ENCODE data around the gene AAGAB. TPM values are rescaled to one million over a fixed set of nuclear protein-coding genes. Genes with fewer than 3 reads are reported as not detected.
A peak's percentile ranks its signal among the peaks of the same experiment; 100 is the strongest.

AAGAB gene
- total RNA-seq, 2 experiments from 2014 or later = 14.2 to 15.6 TPM

GRCh38 chr15:67253549-67254237, 768 bp downstream of the AAGAB start:
- DNase-seq = peak in 1 of 14 experiments; percentile 10
- no peak for ATAC-seq (ENCODE audit: poor library complexity)
- H3K4me3 Mint-ChIP-seq = peak overlapping the region; percentile 97
- no peak for TF ChIP-seq CTCF (IDR thresholded peaks at IDR 0.05)
- no peaks in the 10 kb centered on the region for H3K9me3 Mint-ChIP-seq
- no peaks in the 10 kb centered on the region for H3K36me3 ChIP-seq (ENCODE audit: insufficient read depth, low read length)
- ChIA-PET POLR2A (interaction anchor here (0.9 to 1.8 kb wide), 7 partner anchors 13 to 187 kb away, joined by 3 to 13 read pairs (median 4); no protein-coding TSS in a partner anchor), CTCF (interaction anchor here (0.6 to 2.2 kb wide), 4 partner anchors 13 to 307 kb away, joined by 3 to 12 read pairs (median 3); no protein-coding TSS in a partner anchor)
- peak overlapping the region; percentile 72 to 82 for H3K27ac ChIP-seq (ENCODE audit: low read depth in 1 of 2, low read length in 2 of 2)
- H3K4me1 Mint-ChIP-seq (ENCODE audit: low read depth) = peaks cover 46% of the 10 kb centered on the region
- H3K4me3 ChIP-seq (ENCODE audit: low read length) = peak overlapping the region; percentile 96
- H3K4me1 ChIP-seq (ENCODE audit: insufficient read depth, low read length) = peaks cover 17% of the 10 kb centered on the region
- H3K27me3 Mint-ChIP-seq = no peaks in the 10 kb centered on the region
- H3K27me3 ChIP-seq (ENCODE audit: control insufficient read depth in 1 of 2, insufficient read depth in 2 of 2, low read length in 2 of 2) = no peaks in the 10 kb centered on the region
- H3K27ac Mint-ChIP-seq = peak overlapping the region; percentile 91
- intact Hi-C loops (cut with DNase I, micrococcal nuclease) = loop anchor here (2.0 to 10.0 kb wide), 5 partner anchors 13 to 974 kb away; partner anchors contain the start of genes SMAD3 (in 2 of the 2), CLN6 (in 1 of the 2), MAP2K5 (in 1 of the 2) and PIAS1 (in 1 of the 2)
- peaks cover 18% of the 10 kb centered on the region for H3K36me3 Mint-ChIP-seq (ENCODE audit: low read depth)
- H3K9me3 ChIP-seq (ENCODE audit: control insufficient read depth in 1 of 2, insufficient read depth in 1 of 2, low read length in 2 of 2) = no peaks in the 10 kb centered on the region

DNA sequence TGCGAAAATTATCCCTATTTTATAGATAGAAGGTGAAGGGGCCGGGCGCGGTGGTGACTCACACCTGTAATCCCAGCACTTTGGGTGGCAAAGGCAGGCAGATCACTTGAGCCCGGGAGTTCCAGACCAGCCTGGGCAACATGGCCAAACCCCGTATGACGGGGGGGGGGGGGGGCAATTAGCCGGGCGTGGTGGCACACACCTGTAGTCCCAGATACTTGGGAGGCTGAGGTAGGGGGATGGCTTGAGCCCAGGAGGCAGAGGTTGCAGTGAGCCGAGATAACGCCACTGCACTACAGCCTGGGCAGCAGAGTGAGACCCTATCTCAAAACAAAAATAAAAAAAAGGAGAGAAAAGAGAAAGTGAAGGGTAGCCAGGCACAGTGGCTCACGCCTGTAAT, 1.4 kb downstream of the AAGAB start:
- no peak overlapping the region for H3K27ac ChIP-seq (ENCODE audit: low read depth in 1 of 2, low read length in 2 of 2)
- H3K36me3 Mint-ChIP-seq (ENCODE audit: low read depth) = peaks cover 20% of the 10 kb centered on the region
- ChIA-PET POLR2A (no interaction called here), CTCF (interaction anchor here (1.5 to 2.2 kb wide), 2 partner anchors 12 to 306 kb away, joined by 3 to 12 read pairs; no protein-coding TSS in a partner anchor)
- H3K9me3 Mint-ChIP-seq = no peaks in the 10 kb centered on the region
- H3K27me3 ChIP-seq (ENCODE audit: control insufficient read depth in 1 of 2, insufficient read depth in 2 of 2, low read length in 2 of 2) = no peaks in the 10 kb centered on the region
- no peak for DNase-seq
- H3K27me3 Mint-ChIP-seq = no peaks in the 10 kb centered on the region
- H3K4me3 ChIP-seq (ENCODE audit: low read length) = no peak overlapping the region
- no peaks in the 10 kb centered on the region for H3K9me3 ChIP-seq (ENCODE audit: control insufficient read depth in 1 of 2, insufficient read depth in 1 of 2, low read length in 2 of 2)
- ATAC-seq (ENCODE audit: poor library complexity) = no peak
- H3K4me3 Mint-ChIP-seq = peak overlapping the region; percentile 97
- intact Hi-C loops (cut with DNase I, micrococcal nuclease) = loop anchor here (5.0 to 10.0 kb wide), 4 partner anchors 188 to 974 kb away; partner anchors contain the start of genes SMAD3 (in 2 of the 2), CLN6 (in 1 of the 2), MAP2K5 (in 1 of the 2) and PIAS1 (in 1 of the 2)
- peaks cover 17% of the 10 kb centered on the region for H3K4me1 ChIP-seq (ENCODE audit: insufficient read depth, low read length)
- H3K27ac Mint-ChIP-seq = peak overlapping the region; percentile 91
- peaks cover 52% of the 10 kb centered on the region for H3K4me1 Mint-ChIP-seq (ENCODE audit: low read depth)
- H3K36me3 ChIP-seq (ENCODE audit: insufficient read depth, low read length) = no peaks in the 10 kb centered on the region
- no peak for TF ChIP-seq CTCF (IDR thresholded peaks at IDR 0.05)

DNA sequence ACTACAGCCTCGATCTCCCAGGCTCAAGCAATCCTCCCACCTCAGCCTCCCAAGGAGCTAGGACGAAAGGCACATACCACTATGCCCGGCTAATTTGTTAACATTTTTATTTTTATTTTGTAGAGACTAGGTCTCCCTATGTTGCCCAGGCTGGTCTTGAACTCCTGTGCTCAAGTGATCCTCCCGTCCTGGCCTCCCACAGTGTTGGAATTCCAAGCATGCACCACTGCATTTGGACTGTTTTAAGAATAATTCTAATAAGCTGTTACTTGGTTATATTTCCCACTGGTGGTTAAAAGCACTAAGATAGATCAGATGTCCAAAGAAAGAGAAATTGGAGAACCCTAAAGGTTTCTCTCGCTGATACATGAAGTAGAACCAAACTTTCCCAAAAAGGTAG, 3.1 kb downstream of the AAGAB start:
- no peak for DNase-seq
- H3K4me1 Mint-ChIP-seq (ENCODE audit: low read depth) = peaks cover 60% of the 10 kb centered on the region
- H3K36me3 ChIP-seq (ENCODE audit: insufficient read depth, low read length) = peaks cover 2% of the 10 kb centered on the region
- ChIA-PET POLR2A (interaction anchor here (0.7 kb wide), 1 partner anchor 84 kb away, joined by 3 read pairs; no protein-coding TSS in a partner anchor), CTCF (no interaction called here)
- no peaks in the 10 kb centered on the region for H3K27me3 Mint-ChIP-seq
- H3K27ac Mint-ChIP-seq = no peak overlapping the region
- H3K9me3 ChIP-seq (ENCODE audit: control insufficient read depth in 1 of 2, insufficient read depth in 1 of 2, low read length in 2 of 2) = peaks cover 0 to 6% of the 10 kb centered on the region in 2 experiments
- peaks cover 4% of the 10 kb centered on the region for H3K9me3 Mint-ChIP-seq
- peaks cover 17% of the 10 kb centered on the region for H3K4me1 ChIP-seq (ENCODE audit: insufficient read depth, low read length)
- ATAC-seq (ENCODE audit: poor library complexity) = no peak
- no peak overlapping the region for H3K27ac ChIP-seq (ENCODE audit: low read depth in 1 of 2, low read length in 2 of 2)
- H3K27me3 ChIP-seq (ENCODE audit: control insufficient read depth in 1 of 2, insufficient read depth in 2 of 2, low read length in 2 of 2) = no peaks in the 10 kb centered on the region
- no peak overlapping the region for H3K4me3 ChIP-seq (ENCODE audit: low read length)
- intact Hi-C loops (cut with DNase I, micrococcal nuclease) = loop anchor here (5.0 to 10.0 kb wide), 4 partner anchors 187 to 976 kb away; partner anchors contain the start of genes SMAD3 (in 2 of the 2), CLN6 (in 1 of the 2), MAP2K5 (in 1 of the 2) and PIAS1 (in 1 of the 2)
- peak overlapping the region; percentile 36 for H3K4me3 Mint-ChIP-seq
- no peak for TF ChIP-seq CTCF (IDR thresholded peaks at IDR 0.05)
- peaks cover 38% of the 10 kb centered on the region for H3K36me3 Mint-ChIP-seq (ENCODE audit: low read depth)

Measured in CD4-positive, alpha-beta T cell (primary cell).